Ishikawa (cell line): ENCODE results near the gene TBC1D5.

Experiments
- EGR1 ChIP-seq: IDR thresholded peaks from 2 replicates; pipeline ENCODE4 v1.6.1; 2012
- RAD21 ChIP-seq: IDR thresholded peaks from 2 replicates; pipeline ENCODE4 v1.6.1; 2012; ENCODE audit warnings: low read depth
- REST ChIP-seq: IDR thresholded peaks from 2 replicates; pipeline ENCODE4 v1.6.1; 2012; ENCODE audit warnings: low read depth, mild to moderate bottlenecking
- TAF1 ChIP-seq: IDR thresholded peaks from 2 replicates; pipeline ENCODE4 v1.6.1; 2012; ENCODE audit warnings: low read depth, mild to moderate bottlenecking

- no peak for TF ChIP-seq TAF1
- no peak for TF ChIP-seq RAD21
- TF ChIP-seq REST = no peak
- TF ChIP-seq EGR1 = no peak
Measured at GRCh38 chr3:17544632-17545031, 197.8 kb downstream of the TBC1D5 start.
